Uterus (tissue), 4 donors: ENCODE results near the gene HAPLN2. TPM values are rescaled to one million over a fixed set of nuclear protein-coding genes. Genes with fewer than 3 reads are reported as not detected.

Experiments
- DNase-seq, 2 donors: peaks; one replicate each; pipeline ENCODE4 v3.0.0-alpha.2; 2019 to 2020
- H3K27ac ChIP-seq, 2 donors: fragments of 200-600 bp; sonication (generic); 1 replicate in 1 of 2; 2 replicates in 1 of 2; pipeline ENCODE4 v1.5.1; 2016 to 2018
- H3K27me3 ChIP-seq, 2 donors: fragments of 200-600 bp; sonication (generic); one replicate each; pipeline ENCODE4 v1.5.1; 2018 to 2019; ENCODE audit warnings: control low read depth in 1 of 2
- H3K36me3 ChIP-seq, 2 donors: fragments of 200-600 bp; sonication (generic); one replicate each; pipeline ENCODE4 v1.5.1; 2019; ENCODE audit warnings: control low read depth in 1 of 2
- H3K4me1 ChIP-seq, 2 donors: fragments of 200-600 bp; sonication (generic); one replicate each; pipeline ENCODE4 v1.5.1; 2018 to 2019; ENCODE audit warnings: control low read depth in 1 of 2
- H3K4me3 ChIP-seq, 2 donors: fragments of 200-600 bp; sonication (generic); 1 replicate in 1 of 2; 2 replicates in 1 of 2; pipeline ENCODE4 v1.5.1; 2018 to 2019; ENCODE audit warnings: mild to moderate bottlenecking in 1 of 2
- H3K9me3 ChIP-seq, 2 donors: fragments of 200-600 bp; sonication (generic); one replicate each; pipeline ENCODE4 v1.5.1; 2019; ENCODE audit warnings: control low read depth in 1 of 2
- CTCF ChIP-seq, 4 experiments: fragments of 200-600 bp in 2 of 4; fragments of 450-650 bp in 2 of 4; sonication (generic) in 2 of 4; IDR thresholded peaks; one replicate each; pipeline ENCODE4 v1.5.1; 2016 to 2019; ENCODE audit warnings: antibody characterized with exemption in 4 of 4, mild to moderate bottlenecking in 2 of 4, moderate library complexity in 1 of 4
- POLR2A ChIP-seq, 2 donors: fragments of 450-650 bp; IDR thresholded peaks; one replicate each; pipeline ENCODE4 v1.6.1; 2016; ENCODE audit warnings: antibody characterized with exemption in 2 of 2, mild to moderate bottlenecking in 1 of 2, moderate library complexity in 1 of 2
- intact Hi-C: fragments of 100-400 bp; cut with DNase I; formaldehyde crosslinking; loops from one replicate; pipeline ENCODE4 v1.15.1; 2023; ENCODE audit warnings: low total_unique reads
- total RNA-seq, 4 donors: library from RNA; depleted of rRNA in 3 of 4; stranded (reverse); fragments of >200 nt in 3 of 4; gene quantifications; one replicate each; pipeline versions ENCODE4 v1.1.0 to v1.2.4, GENCODE V29; 2014 to 2023
- donor health status: DM: yes; HTN: yes; CAD: no.

The HAPLN2 gene
- total RNA-seq, 4 donors from 2014 or later: 0.77 to 3.9 TPM; not detected in 2

GRCh38 chr1:156632355-156632754 lies 13.1 kb downstream of the HAPLN2 start:
- Histone ChIP-seq H3K4me1 (no peaks in the 10 kb centered on the region), H3K9me3 (no peaks in the 10 kb centered on the region), H3K27ac (no peak overlapping the region), H3K27me3 (peaks cover 0 to 6% of the 10 kb centered on the region in 2 donors), H3K36me3 (no peaks in the 10 kb centered on the region), H3K4me3 (no peak overlapping the region)
- intact Hi-C loops: no loop called here
- no peak for DNase-seq
- TF ChIP-seq CTCF (IDR thresholded peaks at IDR 0.05): no peak
- TF ChIP-seq POLR2A (IDR thresholded peaks at IDR 0.05): no peak

- intact Hi-C loops: no loop called here
- peaks cover 0 to 17% of the 10 kb centered on the region in 2 donors for H3K4me1 ChIP-seq
- H3K36me3 ChIP-seq: no peaks in the 10 kb centered on the region
- peak; percentile 28 to 46 for DNase-seq
- H3K9me3 ChIP-seq: no peaks in the 10 kb centered on the region
- no peaks in the 10 kb centered on the region for H3K27me3 ChIP-seq
- H3K27ac ChIP-seq: peak overlapping the region in 1 of 2 donors; percentile 16
- TF ChIP-seq POLR2A (IDR thresholded peaks at IDR 0.05) (no peak), CTCF (IDR thresholded peaks at IDR 0.05) (no peak)
- no peak overlapping the region for H3K4me3 ChIP-seq
These were observed 19.2 kb downstream of the HAPLN2 start for GRCh38 chr1:156638189-156638985.

GRCh38 chr1:156639601-156640101 lies 20.4 kb downstream of the HAPLN2 start:
- intact Hi-C loops: no loop called here
- H3K36me3 ChIP-seq: no peaks in the 10 kb centered on the region
- TF ChIP-seq POLR2A (IDR thresholded peaks at IDR 0.05) (no peak), CTCF (IDR thresholded peaks at IDR 0.05) (no peak)
- H3K4me1 ChIP-seq: peaks cover 0 to 17% of the 10 kb centered on the region in 2 donors
- no peak for DNase-seq
- no peak overlapping the region for H3K4me3 ChIP-seq
- no peaks in the 10 kb centered on the region for H3K9me3 ChIP-seq
- no peak overlapping the region for H3K27ac ChIP-seq
- no peaks in the 10 kb centered on the region for H3K27me3 ChIP-seq

- peaks cover 0 to 17% of the 10 kb centered on the region in 2 donors for H3K4me1 ChIP-seq
- intact Hi-C loops: no loop called here
- no peaks in the 10 kb centered on the region for H3K9me3 ChIP-seq
- H3K27me3 ChIP-seq: no peaks in the 10 kb centered on the region
- H3K4me3 ChIP-seq: peak overlapping the region in 1 of 2 donors; percentile 27
- H3K27ac ChIP-seq: peak overlapping the region; percentile 10 to 31
- TF ChIP-seq CTCF (IDR thresholded peaks at IDR 0.05): no peak
- TF ChIP-seq POLR2A (IDR thresholded peaks at IDR 0.05): no peak
- H3K36me3 ChIP-seq: no peaks in the 10 kb centered on the region
- no peak for DNase-seq
These were observed 21.9 kb downstream of the HAPLN2 start for GRCh38 chr1:156640842-156641706.
